H9 (cell line): ENCODE measurements around the gene DNAJC5. TPM values are rescaled to one million over a fixed set of nuclear protein-coding genes. Genes with fewer than 3 reads are reported as not detected.

Experiments
- DNase-seq: peaks from one replicate; pipeline ENCODE4 v3.0.0-alpha.2; 2017
- H2AFZ ChIP-seq: one replicate; pipeline ENCODE4 v1.6.1; 2013; ENCODE audit warnings: mild to moderate bottlenecking, low read length, control low read depth, moderate library complexity
- H2AK5ac ChIP-seq: 2 replicates; pipeline ENCODE4 v1.6.1; 2013; ENCODE audit warnings: low read length, control low read depth, mixed read lengths; ENCODE audit not compliant: insufficient read length
- H2BK120ac ChIP-seq: one replicate; pipeline ENCODE4 v1.6.1; 2013; ENCODE audit warnings: low read depth, mild to moderate bottlenecking, low read length, control low read depth, inconsistent platforms; ENCODE audit not compliant: poor library complexity, severe bottlenecking
- H2BK12ac ChIP-seq: 2 replicates; pipeline ENCODE4 v1.6.1; 2013; ENCODE audit warnings: low read length, control low read depth, mixed read lengths, low read depth; ENCODE audit not compliant: insufficient read length
- H2BK15ac ChIP-seq: 2 replicates; pipeline ENCODE4 v1.6.1; 2013; ENCODE audit warnings: low read depth, low read length, control low read depth
- H2BK20ac ChIP-seq: one replicate; pipeline ENCODE4 v1.6.1; 2013; ENCODE audit warnings: low read depth, mild to moderate bottlenecking, low read length, control low read depth, inconsistent platforms; ENCODE audit not compliant: poor library complexity, severe bottlenecking
- H2BK5ac ChIP-seq: 2 replicates; pipeline ENCODE4 v1.6.1; 2013; ENCODE audit warnings: low read length, control low read depth, mixed read lengths; ENCODE audit not compliant: insufficient read length
- H3K14ac ChIP-seq: 2 replicates; pipeline ENCODE4 v1.6.1; 2013; ENCODE audit warnings: low read length, control low read depth; ENCODE audit not compliant: insufficient read depth
- H3K18ac ChIP-seq: 2 replicates; pipeline ENCODE4 v1.6.1; 2013; ENCODE audit warnings: low read depth, mild to moderate bottlenecking, mixed read lengths, low read length, control low read depth; ENCODE audit not compliant: insufficient read length
- H3K23ac ChIP-seq: 2 replicates; pipeline ENCODE4 v1.6.1; 2013; ENCODE audit warnings: low read length, control low read depth, mixed read lengths, low read depth; ENCODE audit not compliant: insufficient read length
- H3K23me2 ChIP-seq: 2 replicates; pipeline ENCODE4 v1.6.1; 2013; ENCODE audit warnings: low read depth, mild to moderate bottlenecking, mixed read lengths, low read length, control low read depth; ENCODE audit not compliant: insufficient read length, poor library complexity, severe bottlenecking
- H3K27ac ChIP-seq: 2 replicates; pipeline ENCODE4 v1.5.1; 2013; ENCODE audit warnings: low read length, control low read depth, mixed read lengths, low read depth; ENCODE audit not compliant: insufficient read length
- H3K27me3 ChIP-seq: 2 replicates; pipeline ENCODE4 v1.6.1; 2013; ENCODE audit warnings: low read length, control low read depth, inconsistent platforms; ENCODE audit not compliant: insufficient read depth
- H3K4ac ChIP-seq: 2 replicates; pipeline ENCODE4 v1.6.1; 2013; ENCODE audit warnings: low read depth, mild to moderate bottlenecking, control low read depth, inconsistent platforms, low read length, moderate library complexity
- H3K4me1 ChIP-seq: 2 replicates; pipeline ENCODE4 v1.6.1; 2013; ENCODE audit warnings: low read length, control low read depth, inconsistent platforms; ENCODE audit not compliant: insufficient read depth
- H3K4me2 ChIP-seq: 2 replicates; pipeline ENCODE4 v1.6.1; 2013; ENCODE audit warnings: low read length, control low read depth, mixed read lengths; ENCODE audit not compliant: insufficient read length, insufficient read depth
- H3K56ac ChIP-seq: 2 replicates; pipeline ENCODE4 v1.6.1; 2013; ENCODE audit warnings: low read depth, mild to moderate bottlenecking, mixed read lengths, low read length, control low read depth; ENCODE audit not compliant: insufficient read length
- H3K79me1 ChIP-seq: 2 replicates; pipeline ENCODE4 v1.6.1; 2013; ENCODE audit warnings: low read depth, mild to moderate bottlenecking, moderate library complexity, low read length, control low read depth, inconsistent platforms; ENCODE audit not compliant: insufficient read depth, poor library complexity, severe bottlenecking
- H3K79me2 ChIP-seq: 2 replicates; pipeline ENCODE4 v1.6.1; 2013; ENCODE audit warnings: low read length, control low read depth, inconsistent platforms; ENCODE audit not compliant: insufficient read depth
- H3K9ac ChIP-seq: 2 replicates; pipeline ENCODE4 v1.6.1; 2013; ENCODE audit warnings: low read length, control low read depth, mixed read lengths; ENCODE audit not compliant: insufficient read length; ENCODE audit errors: extremely low read depth
- H3K9me3 ChIP-seq: one replicate; pipeline ENCODE4 v1.6.1; 2013; ENCODE audit warnings: low read depth, low read length, inconsistent platforms; ENCODE audit not compliant: control insufficient read depth
- H3T11ph ChIP-seq: one replicate; pipeline ENCODE4 v1.6.1; 2013; ENCODE audit warnings: mild to moderate bottlenecking, low read length, control low read depth, inconsistent platforms
- H4K20me1 ChIP-seq: one replicate; pipeline ENCODE4 v1.6.1; 2013; ENCODE audit not compliant: control insufficient read depth, insufficient read length, insufficient read depth
- H4K5ac ChIP-seq: 2 replicates; pipeline ENCODE4 v1.6.1; 2013; ENCODE audit warnings: low read depth, mild to moderate bottlenecking, mixed read lengths, low read length, control low read depth; ENCODE audit not compliant: insufficient read length
- H4K8ac ChIP-seq: replicated peaks from 2 replicates; pipeline ENCODE4 v1.6.1; 2013; ENCODE audit warnings: low read length, control low read depth, mixed read lengths, low read depth; ENCODE audit not compliant: insufficient read length
- H4K91ac ChIP-seq: 2 replicates; pipeline ENCODE4 v1.6.1; 2013; ENCODE audit warnings: low read depth, mild to moderate bottlenecking, moderate library complexity, mixed read lengths, low read length, control low read depth; ENCODE audit not compliant: insufficient read length
- H3K27ac Mint-ChIP-seq, 3 experiments: 2 replicates in 2 of 3; 3 replicates in 1 of 3; pipeline ENCODE4 v1.8.0; 2020 to 2021; ENCODE audit warnings: mixed read lengths in 3 of 3, mild to moderate bottlenecking in 1 of 3, moderate library complexity in 1 of 3
- H3K27me3 Mint-ChIP-seq: 2 replicates; pipeline ENCODE4 v1.8.0; 2021; ENCODE audit warnings: low read depth, mild to moderate bottlenecking, moderate library complexity, mixed read lengths
- H3K36me3 Mint-ChIP-seq, 3 experiments: 2 replicates in 2 of 3; 3 replicates in 1 of 3; pipeline ENCODE4 v1.8.0; 2020 to 2021; ENCODE audit warnings: low read depth in 3 of 3, mixed read lengths in 3 of 3; ENCODE audit not compliant: insufficient read depth in 1 of 3
- H3K4me1 Mint-ChIP-seq, 2 experiments: 2 replicates each; pipeline ENCODE4 v1.8.0; 2020; ENCODE audit warnings: mixed read lengths in 2 of 2
- H3K4me3 Mint-ChIP-seq, 2 experiments: 2 replicates in 1 of 2; 3 replicates in 1 of 2; pipeline ENCODE4 v1.8.0; 2020 to 2021; ENCODE audit warnings: mild to moderate bottlenecking in 2 of 2, mixed read lengths in 2 of 2, moderate library complexity in 1 of 2
- H3K9me3 Mint-ChIP-seq, 2 experiments: 2 replicates in 1 of 2; 3 replicates in 1 of 2; pipeline ENCODE4 v1.8.0; 2020; ENCODE audit warnings: mild to moderate bottlenecking in 2 of 2, mixed read lengths in 2 of 2, moderate library complexity in 1 of 2
- CTCF ChIP-seq: fragments of 200-600 bp; sonication (generic); conservative IDR thresholded peaks from 3 replicates; pipeline ENCODE4 v1.8.0; 2021; ENCODE audit warnings: antibody characterized with exemption, mild to moderate bottlenecking
- WGBS: extraction: QIAGEN DNeasy Blood & Tissue Kit; methylation state at CpG from one replicate; pipeline ENCODE4 v1.1.7; 2013; ENCODE audit warnings: missing lambda C conversion rate, low lambda C conversion rate, mixed read lengths; ENCODE audit not compliant: insufficient read length; ENCODE audit errors: extremely low coverage; 5-methylcytosine and 5-hydroxymethylcytosine counted together
- total RNA-seq: library from RNA; stranded (reverse); gene quantifications from 2 replicates; pipeline ENCODE4 v1.2.1, GENCODE V29; 2021

DNAJC5 gene
- total RNA-seq, 1 experiment from 2014 or later = 43.0 TPM

- peak within 1 kb of the TSS; percentile 88 for H3K18ac ChIP-seq
- H2BK20ac ChIP-seq = no peak within 1 kb of the TSS
- no peak within 1 kb of the TSS for H3T11ph ChIP-seq
- peak within 1 kb of the TSS; percentile 61 for H3K4me2 ChIP-seq
- peak within 1 kb of the TSS; percentile 87 to 92 (median 89); a peak in 4 of 7 replicates for H3K27ac Mint-ChIP-seq
- no peak; the same call in 2 of the 3 replicates for TF ChIP-seq CTCF
- H3K4me3 Mint-ChIP-seq = peak within 1 kb of the TSS; percentile 79 to 86
- no peak within 1 kb of the TSS for H4K5ac ChIP-seq
- H3K79me2 ChIP-seq = peaks cover 15% of the 10 kb centered on the region; the same call in 1 of the 2 replicates
- H2BK15ac ChIP-seq = no peak within 1 kb of the TSS
- H3K14ac ChIP-seq = peak within 1 kb of the TSS; percentile 76
- H2BK12ac ChIP-seq = no peak within 1 kb of the TSS
- no CpG with 5 or more reads among the region's 105 CpGs for WGBS
- H3K9me3 Mint-ChIP-seq = no peaks in the 10 kb centered on the region
- no peak within 1 kb of the TSS for H3K56ac ChIP-seq
- peak; percentile 83 for DNase-seq
- H3K4ac ChIP-seq = no peak within 1 kb of the TSS
- no peak within 1 kb of the TSS for H3K23ac ChIP-seq
- H2AK5ac ChIP-seq = no peak within 1 kb of the TSS
- H3K4me1 Mint-ChIP-seq = peaks cover 33 to 35% of the 10 kb centered on the region in 2 experiments
- no peak within 1 kb of the TSS for H4K91ac ChIP-seq
- H3K9ac ChIP-seq = peak within 1 kb of the TSS; percentile 92
- H3K27me3 Mint-ChIP-seq = no peaks in the 10 kb centered on the region
- peaks cover 0 to 25% (median 16%) of the 10 kb centered on the region in 3 experiments; a peak in 4 of 7 replicates for H3K36me3 Mint-ChIP-seq
- no peak within 1 kb of the TSS for H2BK120ac ChIP-seq
- no peak within 1 kb of the TSS for H2BK5ac ChIP-seq
- H2AFZ ChIP-seq = no peak within 1 kb of the TSS
- peaks cover 14% of the 10 kb centered on the region for H3K23me2 ChIP-seq
- H4K20me1 ChIP-seq = no peaks in the 10 kb centered on the region
- peaks cover 2% of the 10 kb centered on the region for H3K79me1 ChIP-seq
- no peak within 1 kb of the TSS for H3K27ac ChIP-seq
- no peaks in the 10 kb centered on the region; the same call in 1 of the 2 replicates for H3K4me1 ChIP-seq
- no peaks in the 10 kb centered on the region for H3K27me3 ChIP-seq
- no peaks in the 10 kb centered on the region for H3K9me3 ChIP-seq
- H4K8ac ChIP-seq = no peak within 1 kb of the TSS
Measured at GRCh38 chr20:63955827-63956663, 61.1 kb downstream of the DNAJC5 start, which contains the start of gene UCKL1. UCKL1 (minus strand) TSS chr20:63956416; CDS start chr20:63956372, 44 bp downstream.
